ENCODE results near the gene TAGLN3. TPM values are rescaled to one million over a fixed set of nuclear protein-coding genes. Genes with fewer than 3 reads are reported as not detected.
A peak's percentile ranks its signal among the peaks of the same experiment; 100 is the strongest.

TAGLN3 gene
- total and polyA plus RNA-seq, 2 of the 13 experiments (the other 11 are each of a cell fraction or from before 2014, with no cell fraction given), result 0.51 to 0.91 TPM

DNA sequence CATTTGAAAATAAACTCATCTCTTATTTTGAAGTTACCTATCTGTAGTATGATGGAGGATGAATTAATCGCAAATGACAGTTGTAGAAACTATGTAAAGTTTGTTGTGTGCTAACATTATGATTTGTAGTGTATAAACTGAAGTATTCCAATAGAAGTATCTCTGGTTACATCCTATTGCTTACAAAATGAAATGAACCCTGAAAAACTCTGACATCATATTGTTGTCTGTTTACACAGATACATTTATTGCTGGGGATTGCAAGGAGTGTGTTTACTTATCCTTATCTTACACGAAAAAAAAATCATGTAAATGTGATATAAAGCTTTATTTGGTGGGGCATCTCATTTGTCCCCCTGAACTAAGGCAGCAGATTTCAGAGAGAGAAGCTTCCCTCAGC is 22.5 kb upstream of the TAGLN3 start (continued):
- TF ChIP-seq IKZF5 (CRISPR knock-in tag; IDR thresholded peaks at IDR 0.05) (no peak), ZNF562 (CRISPR knock-in tag; IDR thresholded peaks at IDR 0.05; ENCODE audit: borderline replicate concordance) (no peak), ERF (CRISPR knock-in tag; IDR thresholded peaks at IDR 0.05) (no peak), ZZZ3 (CRISPR knock-in tag; IDR thresholded peaks at IDR 0.05; ENCODE audit: borderline replicate concordance) (no peak), RXRA (CRISPR knock-in tag; IDR thresholded peaks at IDR 0.05) (no peak), ZNF713 (CRISPR knock-in tag; IDR thresholded peaks at IDR 0.05) (no peak), ZNF589 (CRISPR knock-in tag; conservative IDR thresholded peaks at IDR 0.05) (no peak)

- FAIRE-seq (peak; percentile 92), DNase-seq (ENCODE audit: low spot score) (peak; percentile 95), ATAC-seq (peak; percentile 97)
- WGBS (ENCODE audit: low lambda C conversion rate), result 18% methylated on average over 20 of the region's 61 CpGs
- Histone ChIP-seq H3K27me3 (ENCODE audit: control insufficient read depth in 1 of 2, insufficient read depth in 2 of 2, low read length in 2 of 2) (no peaks in the 10 kb centered on the region), H3K4me3 (replicated peaks in 1 of 3; ENCODE audit: insufficient read depth in 1 of 3, low read depth in 2 of 3, low read length in 3 of 3) (peak within 1 kb of the TSS; percentile 79 to 95 (median 86)), H2AFZ (ENCODE audit: low read length) (peak within 1 kb of the TSS; percentile 85), H3K9me3 (ENCODE audit: low read length) (no peaks in the 10 kb centered on the region), H3K4me1 (ENCODE audit: insufficient read depth, low read length) (peaks cover 23% of the 10 kb centered on the region), H4K20me1 (ENCODE audit: insufficient read depth, low read length) (no peaks in the 10 kb centered on the region), H3K79me2 (ENCODE audit: insufficient read depth, low read length) (peaks cover 41% of the 10 kb centered on the region), H3K4me2 (ENCODE audit: low read depth, low read length) (peak within 1 kb of the TSS; percentile 75), H3K27ac (ENCODE audit: extremely low read length, insufficient read depth, low read length) (peak within 1 kb of the TSS; percentile 80), H3K36me3 (replicated peaks in 1 of 2; ENCODE audit: control insufficient read depth in 1 of 2, insufficient read depth in 2 of 2, low read length in 2 of 2) (0 out of 5 replicates have a peak, but pooled peaks cover 0 to 5% of the 10 kb centered on the region in 2 experiments), H3K9ac (ENCODE audit: insufficient read depth, low read depth, low read length) (peak within 1 kb of the TSS; percentile 88)
- in situ Hi-C loops (cut with HindIII; ENCODE audit: extremely low pct_ligation_motif_present, low pct_unique_long_range_greater_than_20kb), result no loop called here
- intact Hi-C loops (cut with micrococcal nuclease; ENCODE audit: unreplicated experiment), result no loop called here
- TSS peak; percentile 56 for BruUV-seq (replicated peaks)
- ChIA-PET CTCF (ENCODE audit: low intra/inter-chr PET ratio, low total read pairs) (no interaction called here), POLR2A (interaction anchor here (0.6 to 2.5 kb wide), 19 partner anchors 11 to 583 kb away, joined by 3 to 21 read pairs (median 5); partner anchors contain the start of genes ATG3, SLC35A5 and TAGLN3)
- TF ChIP-seq KLF16 (CRISPR knock-in tag; IDR thresholded peaks at IDR 0.05), result peak in 1 of 2 experiments; percentile 63; a peak in 2 of 4 replicates
- TF ChIP-seq IKZF5 (CRISPR knock-in tag; IDR thresholded peaks at IDR 0.05), result peak; percentile 74
- TF ChIP-seq, protein P1, sequence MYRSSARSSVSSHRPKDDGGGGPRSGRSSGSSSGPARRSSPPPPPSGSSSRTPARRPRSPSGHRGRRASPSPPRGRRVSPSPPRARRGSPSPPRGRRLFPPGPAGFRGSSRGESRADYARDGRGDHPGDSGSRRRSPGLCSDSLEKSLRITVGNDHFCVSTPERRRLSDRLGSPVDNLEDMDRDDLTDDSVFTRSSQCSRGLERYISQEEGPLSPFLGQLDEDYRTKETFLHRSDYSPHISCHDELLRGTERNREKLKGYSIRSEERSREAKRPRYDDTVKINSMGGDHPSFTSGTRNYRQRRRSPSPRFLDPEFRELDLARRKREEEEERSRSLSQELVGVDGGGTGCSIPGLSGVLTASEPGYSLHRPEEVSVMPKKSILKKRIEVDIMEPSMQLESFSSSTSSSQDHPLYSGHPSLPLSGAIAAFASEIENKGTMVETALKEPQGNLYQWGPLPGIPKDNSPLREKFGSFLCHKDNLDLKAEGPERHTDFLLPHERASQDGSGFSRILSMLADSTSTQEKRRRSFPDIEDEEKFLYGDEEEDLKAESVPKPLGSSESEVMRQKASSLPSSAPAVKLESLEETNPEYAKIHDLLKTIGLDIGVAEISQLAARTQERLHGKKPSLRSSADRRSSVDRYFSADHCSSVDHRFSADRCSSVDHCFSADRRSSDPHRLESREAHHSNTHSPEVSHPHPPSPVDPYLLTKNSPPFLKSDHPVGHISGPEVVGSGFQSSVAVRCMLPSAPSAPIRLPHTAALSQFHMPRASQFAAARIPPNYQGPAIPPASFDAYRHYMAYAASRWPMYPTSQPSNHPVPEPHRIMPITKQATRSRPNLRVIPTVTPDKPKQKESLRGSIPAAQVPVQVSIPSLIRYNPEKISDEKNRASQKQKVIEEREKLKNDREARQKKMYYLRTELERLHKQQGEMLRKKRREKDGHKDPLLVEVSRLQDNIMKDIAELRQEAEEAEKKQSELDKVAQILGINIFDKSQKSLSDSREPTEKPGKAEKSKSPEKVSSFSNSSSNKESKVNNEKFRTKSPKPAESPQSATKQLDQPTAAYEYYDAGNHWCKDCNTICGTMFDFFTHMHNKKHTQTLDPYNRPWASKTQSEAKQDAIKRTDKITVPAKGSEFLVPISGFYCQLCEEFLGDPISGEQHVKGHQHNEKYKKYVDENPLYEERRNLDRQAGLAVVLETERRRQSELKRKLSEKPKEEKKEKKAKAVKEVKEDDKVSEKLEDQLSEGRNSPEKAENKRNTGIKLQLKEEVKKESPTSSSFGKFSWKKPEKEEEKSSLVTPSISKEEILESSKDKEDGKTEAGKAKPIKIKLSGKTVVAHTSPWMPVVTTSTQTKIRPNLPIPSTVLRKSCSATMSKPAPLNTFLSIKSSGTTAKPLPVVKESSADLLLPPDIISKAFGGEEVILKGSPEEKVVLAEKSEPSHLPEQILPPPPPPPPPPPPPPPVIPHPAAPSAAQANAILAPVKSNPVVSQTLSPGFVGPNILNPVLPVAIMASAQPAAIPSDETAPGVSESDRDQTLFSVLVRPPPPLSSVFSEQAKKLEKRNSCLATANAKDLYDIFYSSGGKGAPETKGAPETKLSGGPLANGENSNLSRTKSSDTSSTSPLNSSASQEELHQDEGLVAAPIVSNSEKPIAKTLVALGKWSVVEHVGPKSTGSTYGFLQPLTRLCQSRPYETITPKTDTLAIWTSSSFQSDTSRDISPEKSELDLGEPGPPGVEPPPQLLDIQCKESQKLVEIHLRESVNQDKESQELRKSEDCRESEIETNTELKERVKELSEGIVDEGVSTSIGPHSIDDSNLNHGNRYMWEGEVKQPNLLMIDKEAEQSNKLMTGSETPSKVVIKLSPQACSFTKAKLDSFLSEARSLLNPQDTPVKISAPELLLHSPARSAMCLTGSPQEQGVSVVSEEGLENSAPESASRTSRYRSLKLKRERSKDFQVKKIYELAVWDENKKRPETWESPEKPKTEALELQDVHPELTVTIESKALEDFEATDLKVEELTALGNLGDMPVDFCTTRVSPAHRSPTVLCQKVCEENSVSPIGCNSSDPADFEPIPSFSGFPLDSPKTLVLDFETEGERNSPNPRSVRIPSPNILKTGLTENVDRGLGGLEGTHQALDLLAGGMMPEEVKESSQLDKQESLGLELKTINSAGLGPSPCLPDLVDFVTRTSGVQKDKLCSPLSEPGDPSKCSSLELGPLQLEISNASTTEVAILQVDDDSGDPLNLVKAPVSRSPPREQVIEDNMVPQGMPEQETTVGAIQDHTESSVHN (CRISPR knock-in tag; IDR thresholded peaks at IDR 0.05), result no peak
- TF ChIP-seq SETDB1 (CRISPR knock-in tag; IDR thresholded peaks at IDR 0.05; ENCODE audit: borderline replicate concordance), result no peak
These were observed 19.9 kb upstream of the TAGLN3 start, which contains the start of gene ABHD10 for GRCh38 chr3:111978583-111979433. Gene ABHD10, plus strand, starts transcription at chr3:111979026. Its CDS starts 36 bp downstream, at chr3:111979062.
